H1 (cell line): ENCODE results near the gene SOAT2. TPM values are rescaled to one million over a fixed set of nuclear protein-coding genes. Genes with fewer than 3 reads are reported as not detected.

Experiments used
- GTF2F1 ChIP-seq: IDR thresholded peaks from 2 replicates; pipeline ENCODE4 v1.6.1; 2012; ENCODE audit warnings: low read depth, low read length, improper control_type of control experiment, borderline replicate concordance
- RNF2 ChIP-seq: fragments of 200-900, 300-1000 bp; sonication (generic); IDR thresholded peaks from 2 replicates; pipeline ENCODE4 v1.7.1; 2016; ENCODE audit warnings: borderline replicate concordance, low read depth, mild to moderate bottlenecking, antibody characterized with exemption, low read length; ENCODE audit not compliant: poor library complexity, severe bottlenecking; ENCODE audit errors: missing control alignments
- RXRA ChIP-seq: IDR thresholded peaks from 2 replicates; pipeline ENCODE4 v1.6.1; 2011; ENCODE audit warnings: low read depth, mild to moderate bottlenecking, low read length, moderate library complexity; ENCODE audit not compliant: insufficient read depth
- SP2 ChIP-seq: IDR thresholded peaks from 2 replicates; pipeline ENCODE4 v1.6.1; 2012; ENCODE audit warnings: mild to moderate bottlenecking, low read length, inconsistent platforms
- polyA plus RNA-seq, 7 experiments: library from polyadenylated mRNA; depleted of rRNA in 3 of 7; stranded (reverse) in 5 of 7; unstranded in 2 of 7; fragments of >200 nt in 5 of 7; fragments of 200-250 nt in 2 of 7; gene quantifications; 1 replicate in 5 of 7; 2 replicates in 1 of 7; 4 replicates in 1 of 7; pipeline versions ENCODE4 v1.2.1 to v1.2.3, GENCODE V29; 2011 to 2013; ENCODE audit warnings: missing spikeins in 2 of 7, mixed read lengths in 2 of 7
- total RNA-seq: library from RNA; stranded (reverse); fragmentation: NEBNext Ultra II Directional; extraction: Animal tissue kit (Norgen Biotek cat#: 25700); gene quantifications from 2 replicates; pipeline ENCODE4 v1.2.1, GENCODE V29; 2021

Gene SOAT2
- total and polyA plus RNA-seq, 2 of the 8 experiments (the other 6 are each of a cell fraction or from before 2014, with no cell fraction given) = 0.08 TPM; not detected in 1

DNA sequence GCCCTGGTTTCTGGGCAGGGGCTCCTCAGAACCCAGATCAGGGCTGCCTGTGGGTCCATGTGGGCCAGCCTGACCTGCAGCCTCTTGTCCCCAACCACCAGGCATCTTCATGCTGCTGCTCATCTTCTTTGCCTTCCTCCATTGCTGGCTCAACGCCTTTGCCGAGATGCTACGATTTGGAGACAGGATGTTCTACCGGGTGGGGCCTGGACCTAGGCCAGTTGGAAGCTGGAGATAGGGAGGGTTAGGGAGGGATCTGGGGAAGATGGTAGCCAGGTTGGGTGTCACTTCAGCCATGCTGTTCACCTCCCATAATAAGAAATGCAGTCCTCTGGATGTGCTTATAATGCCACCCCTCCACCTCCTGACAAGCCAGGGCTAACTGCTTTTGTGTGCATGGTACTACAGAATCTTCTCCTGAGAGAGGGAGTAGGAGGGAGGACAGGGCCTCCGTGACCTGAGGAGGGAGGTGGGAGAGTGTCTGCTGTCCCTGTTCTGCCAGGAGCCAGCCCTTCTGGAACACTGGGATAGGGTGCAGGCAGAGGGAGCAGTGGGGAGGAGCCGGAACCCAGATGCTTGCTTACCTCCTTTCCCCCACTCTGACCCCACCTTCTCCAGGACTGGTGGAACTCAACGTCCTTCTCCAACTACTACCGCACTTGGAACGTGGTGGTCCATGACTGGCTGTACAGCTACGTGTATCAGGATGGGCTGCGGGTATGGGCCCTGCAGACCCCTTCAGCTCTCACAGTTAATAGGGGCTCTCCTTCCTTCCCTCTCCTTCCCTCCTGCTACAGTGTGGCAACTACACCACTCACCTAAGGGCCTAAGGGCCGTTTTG is 17.6 kb downstream of the SOAT2 start (continued):
- TF ChIP-seq RXRA = no peak
- no peak for TF ChIP-seq RNF2
- TF ChIP-seq SP2 = no peak
- TF ChIP-seq GTF2F1 = no peak
- TF ChIP-seq, all 59 proteins: peak for 0
